ENCODE data around the gene KCNT1.

Gene KCNT1

DNA sequence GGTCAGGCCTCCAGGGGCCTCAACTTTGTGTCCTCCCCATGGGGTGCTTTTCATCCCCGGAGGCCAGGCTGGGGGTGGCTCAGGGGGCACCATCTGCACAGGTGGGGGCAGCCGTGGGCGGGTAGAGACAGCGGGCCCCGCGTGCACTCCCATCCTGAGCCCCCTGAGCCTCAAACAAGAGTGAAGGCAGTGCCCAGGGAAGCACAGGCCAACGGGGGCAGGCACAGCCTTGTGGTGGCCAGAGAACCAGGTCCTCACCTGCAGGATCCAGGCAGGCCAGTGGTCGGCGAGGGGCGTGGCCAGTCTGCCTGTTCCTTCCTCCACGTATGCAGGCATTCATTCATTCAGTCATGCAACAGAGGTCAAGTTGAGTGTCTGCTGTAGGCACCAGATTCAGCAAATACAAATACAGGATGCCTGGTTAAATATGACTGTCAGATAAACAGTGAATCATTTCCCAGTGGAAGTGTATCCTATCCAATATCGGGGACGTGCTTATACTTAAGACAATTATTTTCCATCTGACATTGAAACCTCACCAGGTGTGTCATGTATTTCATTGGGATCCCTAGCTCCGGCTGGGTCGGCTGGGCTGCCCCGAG is 22.3 kb downstream of the KCNT1 start:
- no peak overlapping the region for H3K4me3 ChIP-seq (ENCODE audit: low read depth, low read length)
- TF ChIP-seq CTCF (IDR thresholded peaks at IDR 0.05; ENCODE audit: low read depth, low read length), result no peak

- 0 out of 2 replicates have a peak, but pooled peaks have one; percentile 14 for TF ChIP-seq CTCF (IDR thresholded peaks at IDR 0.05; ENCODE audit: low read depth, low read length)
Observed at GRCh38 chr9:135726138-135726853, 24.3 kb downstream of the KCNT1 start.

GRCh38 chr9:135727257-135727875 is 25.4 kb downstream of the KCNT1 start:
- H3K4me3 ChIP-seq (ENCODE audit: low read depth, low read length), result no peak overlapping the region
- no peak for TF ChIP-seq CTCF (IDR thresholded peaks at IDR 0.05; ENCODE audit: low read depth, low read length)

More at GRCh38 chr9:135726138-135726853, 24.3 kb downstream of the KCNT1 start:
- no peak overlapping the region for H3K4me3 ChIP-seq (ENCODE audit: low read depth, low read length)

DNA sequence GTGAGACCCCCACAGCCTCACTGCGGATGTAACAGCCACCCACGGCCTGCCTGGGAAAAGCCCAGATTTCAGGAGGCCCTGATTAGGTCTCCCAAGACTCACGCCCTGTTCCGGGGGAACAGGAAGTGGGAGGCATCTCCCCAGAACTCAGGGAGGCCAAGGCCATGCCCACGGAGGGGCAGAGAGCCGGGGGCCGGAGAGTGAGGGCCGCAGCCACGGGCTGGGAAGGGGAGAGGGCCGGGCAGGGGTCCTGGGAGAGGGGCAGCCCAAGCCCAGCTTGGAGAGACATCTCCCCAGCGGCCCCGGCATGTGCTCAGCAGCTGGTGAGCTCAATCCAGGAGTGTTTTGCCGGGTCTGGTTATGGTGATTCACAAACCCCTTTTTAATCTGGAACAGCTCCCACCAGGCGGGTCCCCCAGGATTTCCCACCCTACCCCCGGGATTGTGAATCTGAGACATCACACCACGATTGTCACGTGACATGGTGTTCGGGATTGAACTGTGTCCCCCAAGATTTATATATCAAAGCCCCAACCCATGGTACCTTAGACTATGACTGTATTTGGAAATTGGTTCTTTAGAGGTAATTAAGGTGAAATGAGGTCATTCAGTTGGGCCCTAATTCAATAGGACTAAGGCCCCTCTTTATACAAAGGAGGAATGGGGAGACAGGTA is 26.6 kb downstream of the KCNT1 start:
- TF ChIP-seq CTCF (IDR thresholded peaks at IDR 0.05; ENCODE audit: low read depth, low read length), result no peak
- no peak overlapping the region for H3K4me3 ChIP-seq (ENCODE audit: low read depth, low read length)

DNA sequence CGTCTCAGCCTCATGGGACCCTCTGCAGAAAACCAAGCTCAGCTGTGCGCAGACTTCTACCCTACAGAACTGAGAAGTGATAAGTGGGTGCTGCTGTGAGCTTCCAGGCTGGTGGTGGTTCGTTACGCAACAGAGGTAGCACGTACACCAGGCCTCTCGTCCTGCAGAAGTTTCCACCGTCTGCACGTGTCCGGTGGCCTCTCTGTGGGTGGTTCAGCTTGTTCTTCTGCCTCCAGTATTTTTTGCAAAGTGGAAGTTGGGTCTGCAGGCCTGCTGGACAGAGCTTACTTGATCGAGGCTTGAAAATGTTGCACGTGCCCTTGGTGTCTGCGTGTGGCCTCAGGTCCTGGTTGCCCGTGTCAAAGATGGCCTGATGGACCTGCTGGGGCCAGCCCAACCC is 27.5 kb downstream of the KCNT1 start:
- TF ChIP-seq CTCF (IDR thresholded peaks at IDR 0.05; ENCODE audit: low read depth, low read length), result no peak
- no peak overlapping the region for H3K4me3 ChIP-seq (ENCODE audit: low read depth, low read length)

- H3K4me3 ChIP-seq (ENCODE audit: low read depth, low read length), result no peak overlapping the region
- TF ChIP-seq CTCF (IDR thresholded peaks at IDR 0.05; ENCODE audit: low read depth, low read length), result no peak
Observed at GRCh38 chr9:135731454-135731853, 29.5 kb downstream of the KCNT1 start.

Measured in WI38 (cell line).